ACC112 (cell line): ENCODE results near the gene EXTL1.
A peak's percentile ranks its signal among the peaks of the same experiment; 100 is the strongest.

Source experiments
- H2AFZ ChIP-seq: fragments of 200-600 bp; sonication (generic); one replicate; pipeline ENCODE4 v1.6.0; 2017; ENCODE audit warnings: antibody characterized with exemption, low read length; ENCODE audit not compliant: unreplicated experiment
- H3K27ac ChIP-seq: fragments of 200-600 bp; sonication (generic); 2 replicates; pipeline ENCODE4 v1.5.1; 2014; ENCODE audit warnings: low read depth, mild to moderate bottlenecking, antibody characterized with exemption, low read length, moderate library complexity
- H3K27me3 ChIP-seq: fragments of 200-600 bp; sonication (generic); 2 replicates; pipeline ENCODE4 v1.6.1; 2014; ENCODE audit warnings: mild to moderate bottlenecking, antibody characterized with exemption, low read length, moderate library complexity, mixed read lengths; ENCODE audit not compliant: insufficient read depth
- H3K36me3 ChIP-seq: fragments of 200-600 bp; sonication (generic); 2 replicates; pipeline ENCODE4 v1.6.1; 2016; ENCODE audit warnings: mild to moderate bottlenecking, antibody characterized with exemption, low read length, moderate library complexity, mixed read lengths; ENCODE audit not compliant: insufficient read depth
- H3K4me1 ChIP-seq: fragments of 200-600 bp; sonication (generic); one replicate; pipeline ENCODE4 v1.6.1; 2016; ENCODE audit warnings: low read length, mixed read lengths; ENCODE audit not compliant: insufficient read depth, unreplicated experiment, control insufficient read depth
- H3K4me3 ChIP-seq: fragments of 200-600 bp; sonication (generic); 2 replicates; pipeline ENCODE4 v1.5.1; 2014; ENCODE audit warnings: mild to moderate bottlenecking, low read depth, low read length
- H3K79me2 ChIP-seq: fragments of 200-600 bp; sonication (generic); one replicate; pipeline ENCODE4 v1.6.0; 2016; ENCODE audit warnings: low read length; ENCODE audit not compliant: control insufficient read depth, unreplicated experiment, insufficient read depth

EXTL1 gene

GRCh38 chr1:25997828-25998761 lies 23.5 kb upstream of the EXTL1 start, which contains the start of gene PAFAH2:
Gene PAFAH2 (minus strand): TSS chr1:25998063. CDS start chr1:25990816, 7,247 bp downstream.
- peak within 1 kb of the TSS; percentile 13 for H3K27ac ChIP-seq
- H3K36me3 ChIP-seq: no peaks in the 10 kb centered on the region
- peak within 1 kb of the TSS; percentile 97 for H2AFZ ChIP-seq
- no peaks in the 10 kb centered on the region for H3K27me3 ChIP-seq
- H3K79me2 ChIP-seq: peaks cover 2% of the 10 kb centered on the region
- H3K4me3 ChIP-seq: peak within 1 kb of the TSS; percentile 86
- peaks cover 14% of the 10 kb centered on the region for H3K4me1 ChIP-seq

GRCh38 chr1:25999041-25999800 lies 22.4 kb upstream of the EXTL1 start:
- Histone ChIP-seq H3K79me2 (peaks cover 2% of the 10 kb centered on the region), H3K27me3 (no peaks in the 10 kb centered on the region), H3K4me1 (peaks cover 14% of the 10 kb centered on the region), H3K27ac (no peak overlapping the region), H3K4me3 (no peak overlapping the region), H2AFZ (peak overlapping the region; percentile 91), H3K36me3 (no peaks in the 10 kb centered on the region)

GRCh38 chr1:26003262-26003661 lies 18.3 kb upstream of the EXTL1 start:
- H3K27me3 ChIP-seq: no peaks in the 10 kb centered on the region
- H3K36me3 ChIP-seq: no peaks in the 10 kb centered on the region
- no peak overlapping the region for H2AFZ ChIP-seq
- no peaks in the 10 kb centered on the region for H3K79me2 ChIP-seq
- H3K27ac ChIP-seq: no peak overlapping the region
- H3K4me3 ChIP-seq: no peak overlapping the region
- peaks cover 4% of the 10 kb centered on the region for H3K4me1 ChIP-seq

GRCh38 chr1:26003756-26004155 lies 17.8 kb upstream of the EXTL1 start:
- peaks cover under 1% of the 10 kb centered on the region for H3K4me1 ChIP-seq
- no peaks in the 10 kb centered on the region for H3K27me3 ChIP-seq
- H3K4me3 ChIP-seq: no peak overlapping the region
- no peaks in the 10 kb centered on the region for H3K36me3 ChIP-seq
- no peak overlapping the region for H2AFZ ChIP-seq
- no peaks in the 10 kb centered on the region for H3K79me2 ChIP-seq
- H3K27ac ChIP-seq: no peak overlapping the region

- no peaks in the 10 kb centered on the region for H3K27me3 ChIP-seq
These were observed 16.0 kb upstream of the EXTL1 start for GRCh38 chr1:26005434-26006105.

GRCh38 chr1:26006710-26007109 lies 14.9 kb upstream of the EXTL1 start:
- H2AFZ ChIP-seq: no peak overlapping the region
- no peaks in the 10 kb centered on the region for H3K27me3 ChIP-seq
- H3K79me2 ChIP-seq: no peaks in the 10 kb centered on the region
- H3K27ac ChIP-seq: no peak overlapping the region
- H3K4me3 ChIP-seq: no peak overlapping the region
- no peaks in the 10 kb centered on the region for H3K4me1 ChIP-seq
- no peaks in the 10 kb centered on the region for H3K36me3 ChIP-seq

More at GRCh38 chr1:26005434-26006105, 16.0 kb upstream of the EXTL1 start:
- H3K27ac ChIP-seq: no peak overlapping the region
- H3K4me3 ChIP-seq: no peak overlapping the region
- no peaks in the 10 kb centered on the region for H3K36me3 ChIP-seq
- H2AFZ ChIP-seq: no peak overlapping the region
- H3K79me2 ChIP-seq: no peaks in the 10 kb centered on the region
- no peaks in the 10 kb centered on the region for H3K4me1 ChIP-seq

GRCh38 chr1:26009796-26010447 lies 11.7 kb upstream of the EXTL1 start:
- Histone ChIP-seq H3K27me3 (no peaks in the 10 kb centered on the region), H2AFZ (no peak overlapping the region), H3K4me3 (no peak overlapping the region), H3K36me3 (no peaks in the 10 kb centered on the region), H3K79me2 (no peaks in the 10 kb centered on the region), H3K27ac (no peak overlapping the region), H3K4me1 (no peaks in the 10 kb centered on the region)

GRCh38 chr1:26010825-26011224 lies 10.8 kb upstream of the EXTL1 start:
- no peak overlapping the region for H3K27ac ChIP-seq

GRCh38 chr1:26012864-26013263 lies 8.7 kb upstream of the EXTL1 start:
- peaks cover 5% of the 10 kb centered on the region for H3K4me1 ChIP-seq
- H3K36me3 ChIP-seq: no peaks in the 10 kb centered on the region
- H3K4me3 ChIP-seq: no peak overlapping the region
- H3K79me2 ChIP-seq: no peaks in the 10 kb centered on the region
- H3K27me3 ChIP-seq: no peaks in the 10 kb centered on the region
- H2AFZ ChIP-seq: no peak overlapping the region
- no peak overlapping the region for H3K27ac ChIP-seq

More at GRCh38 chr1:26010825-26011224, 10.8 kb upstream of the EXTL1 start:
- Histone ChIP-seq H2AFZ (no peak overlapping the region), H3K4me3 (no peak overlapping the region), H3K4me1 (peaks cover 5% of the 10 kb centered on the region), H3K36me3 (no peaks in the 10 kb centered on the region), H3K27me3 (no peaks in the 10 kb centered on the region), H3K79me2 (no peaks in the 10 kb centered on the region)

- H3K4me1 ChIP-seq: peaks cover 5% of the 10 kb centered on the region
- no peak overlapping the region for H3K27ac ChIP-seq
- H3K4me3 ChIP-seq: no peak overlapping the region
- H3K36me3 ChIP-seq: no peaks in the 10 kb centered on the region
- no peaks in the 10 kb centered on the region for H3K79me2 ChIP-seq
- no peaks in the 10 kb centered on the region for H3K27me3 ChIP-seq
- no peak overlapping the region for H2AFZ ChIP-seq
These were observed 7.4 kb upstream of the EXTL1 start for GRCh38 chr1:26014179-26014578.
